ENCODE data around the gene PCNT. TPM values are rescaled to one million over a fixed set of nuclear protein-coding genes. Genes with fewer than 3 reads are reported as not detected.

The PCNT gene
- total and polyA plus RNA-seq, 4 donors, result 6.4 to 33.0 (median 26.2) TPM

GRCh38 chr21:46350981-46351380 is 27.0 kb downstream of the PCNT start:
- DNase-seq, result no peak
- intact Hi-C loops (cut with DNase I), result no loop called here
- Histone ChIP-seq H3K9me3 (ENCODE audit: control insufficient read depth, low read length) (no peaks in the 10 kb centered on the region), H3K36me3 (ENCODE audit: control insufficient read depth in 1 of 2, insufficient read depth in 2 of 2, low read length in 1 of 2) (peaks cover 0 to 19% of the 10 kb centered on the region in 2 donors), H3K4me1 (ENCODE audit: control insufficient read depth in 1 of 2, insufficient read depth in 2 of 2, low read length in 2 of 2) (no peaks in the 10 kb centered on the region), H3K27ac (ENCODE audit: low read depth in 1 of 2, low read length in 2 of 2) (no peak overlapping the region), H3K27me3 (ENCODE audit: control insufficient read depth in 1 of 2, insufficient read depth in 2 of 2, low read length in 1 of 2) (no peaks in the 10 kb centered on the region), H3K4me3 (ENCODE audit: low read length in 2 of 2) (no peak overlapping the region)
- ATAC-seq (ENCODE audit: low FRiP score), result no peak
- 88 to 91% methylated on average over 13 of the region's 13 CpGs for WGBS, 2 donors

GRCh38 chr21:46351476-46352163 is 27.7 kb downstream of the PCNT start:
- Histone ChIP-seq H3K4me1 (ENCODE audit: control insufficient read depth in 1 of 2, insufficient read depth in 2 of 2, low read length in 2 of 2) (no peaks in the 10 kb centered on the region), H3K27me3 (ENCODE audit: control insufficient read depth in 1 of 2, insufficient read depth in 2 of 2, low read length in 1 of 2) (no peaks in the 10 kb centered on the region), H3K36me3 (ENCODE audit: control insufficient read depth in 1 of 2, insufficient read depth in 2 of 2, low read length in 1 of 2) (peaks cover 0 to 16% of the 10 kb centered on the region in 2 donors), H3K4me3 (ENCODE audit: low read length in 2 of 2) (no peak overlapping the region), H3K9me3 (ENCODE audit: control insufficient read depth, low read length) (no peaks in the 10 kb centered on the region), H3K27ac (ENCODE audit: low read depth in 1 of 2, low read length in 2 of 2) (no peak overlapping the region)
- DNase-seq (no peak), ATAC-seq (ENCODE audit: low FRiP score) (no peak)
- intact Hi-C loops (cut with DNase I), result no loop called here
- 93 to 95% methylated on average over 11 of the region's 11 CpGs for WGBS, 2 donors

- WGBS, 2 donors, result 90 to 94% methylated on average over 10 to 11 of the region's 11 CpGs
- DNase-seq (no peak), ATAC-seq (ENCODE audit: low FRiP score) (no peak)
- intact Hi-C loops (cut with DNase I), result no loop called here
- no peaks in the 10 kb centered on the region for H3K27me3 ChIP-seq (ENCODE audit: control insufficient read depth in 1 of 2, insufficient read depth in 2 of 2, low read length in 1 of 2)
- H3K4me1 ChIP-seq (ENCODE audit: control insufficient read depth in 1 of 2, insufficient read depth in 2 of 2, low read length in 2 of 2), result no peaks in the 10 kb centered on the region
- no peak overlapping the region for H3K27ac ChIP-seq (ENCODE audit: low read depth in 1 of 2, low read length in 2 of 2)
- H3K36me3 ChIP-seq (ENCODE audit: control insufficient read depth in 1 of 2, insufficient read depth in 2 of 2, low read length in 1 of 2), result peaks cover 0 to 14% of the 10 kb centered on the region in 2 donors
- H3K4me3 ChIP-seq (ENCODE audit: low read length in 2 of 2), result no peak overlapping the region
- no peaks in the 10 kb centered on the region for H3K9me3 ChIP-seq (ENCODE audit: control insufficient read depth, low read length)
Observed at GRCh38 chr21:46352164-46352515, 28.2 kb downstream of the PCNT start.

- H3K27ac ChIP-seq (ENCODE audit: low read depth in 1 of 2, low read length in 2 of 2), result no peak overlapping the region
- H3K36me3 ChIP-seq (ENCODE audit: control insufficient read depth in 1 of 2, insufficient read depth in 2 of 2, low read length in 1 of 2), result peaks cover 0 to 14% of the 10 kb centered on the region in 2 donors
- no peaks in the 10 kb centered on the region for H3K9me3 ChIP-seq (ENCODE audit: control insufficient read depth, low read length)
- 88 to 94% methylated on average over 14 of the region's 14 CpGs for WGBS, 2 donors
- no peaks in the 10 kb centered on the region for H3K27me3 ChIP-seq (ENCODE audit: control insufficient read depth in 1 of 2, insufficient read depth in 2 of 2, low read length in 1 of 2)
- ATAC-seq (ENCODE audit: low FRiP score) (no peak), DNase-seq (no peak)
- H3K4me3 ChIP-seq (ENCODE audit: low read length in 2 of 2), result no peak overlapping the region
- intact Hi-C loops (cut with DNase I), result no loop called here
- no peaks in the 10 kb centered on the region for H3K4me1 ChIP-seq (ENCODE audit: control insufficient read depth in 1 of 2, insufficient read depth in 2 of 2, low read length in 2 of 2)
Observed at GRCh38 chr21:46352913-46353312, 29.0 kb downstream of the PCNT start.

- ATAC-seq (ENCODE audit: low FRiP score) (no peak), DNase-seq (no peak)
- Histone ChIP-seq H3K27me3 (ENCODE audit: control insufficient read depth in 1 of 2, insufficient read depth in 2 of 2, low read length in 1 of 2) (no peaks in the 10 kb centered on the region), H3K9me3 (ENCODE audit: control insufficient read depth, low read length) (no peaks in the 10 kb centered on the region), H3K4me3 (ENCODE audit: low read length in 2 of 2) (no peak overlapping the region), H3K4me1 (ENCODE audit: control insufficient read depth in 1 of 2, insufficient read depth in 2 of 2, low read length in 2 of 2) (no peaks in the 10 kb centered on the region), H3K27ac (ENCODE audit: low read depth in 1 of 2, low read length in 2 of 2) (no peak overlapping the region), H3K36me3 (ENCODE audit: control insufficient read depth in 1 of 2, insufficient read depth in 2 of 2, low read length in 1 of 2) (peaks cover 0 to 13% of the 10 kb centered on the region in 2 donors)
- intact Hi-C loops (cut with DNase I), result no loop called here
- WGBS, 2 donors, result 92 to 93% methylated on average over 16 of the region's 16 CpGs
Observed at GRCh38 chr21:46354046-46354445, 30.1 kb downstream of the PCNT start.

- Histone ChIP-seq H3K36me3 (ENCODE audit: control insufficient read depth in 1 of 2, insufficient read depth in 2 of 2, low read length in 1 of 2) (peaks cover 0 to 11% of the 10 kb centered on the region in 2 donors), H3K4me3 (ENCODE audit: low read length in 2 of 2) (no peak overlapping the region), H3K4me1 (ENCODE audit: control insufficient read depth in 1 of 2, insufficient read depth in 2 of 2, low read length in 2 of 2) (no peaks in the 10 kb centered on the region), H3K27ac (ENCODE audit: low read depth in 1 of 2, low read length in 2 of 2) (no peak overlapping the region), H3K9me3 (ENCODE audit: control insufficient read depth, low read length) (no peaks in the 10 kb centered on the region), H3K27me3 (ENCODE audit: control insufficient read depth in 1 of 2, insufficient read depth in 2 of 2, low read length in 1 of 2) (no peaks in the 10 kb centered on the region)
- intact Hi-C loops (cut with DNase I), result no loop called here
- WGBS, 2 donors, result 95 to 96% methylated on average over 13 of the region's 13 CpGs
- DNase-seq (no peak), ATAC-seq (ENCODE audit: low FRiP score) (no peak)
Observed at GRCh38 chr21:46354518-46354917, 30.6 kb downstream of the PCNT start.

- no peak overlapping the region for H3K27ac ChIP-seq (ENCODE audit: low read depth in 1 of 2, low read length in 2 of 2)
- DNase-seq, result no peak
- H3K27me3 ChIP-seq (ENCODE audit: control insufficient read depth in 1 of 2, insufficient read depth in 2 of 2, low read length in 1 of 2), result no peaks in the 10 kb centered on the region
- H3K4me1 ChIP-seq (ENCODE audit: control insufficient read depth in 1 of 2, insufficient read depth in 2 of 2, low read length in 2 of 2), result no peaks in the 10 kb centered on the region
- H3K36me3 ChIP-seq (ENCODE audit: control insufficient read depth in 1 of 2, insufficient read depth in 2 of 2, low read length in 1 of 2), result peaks cover 0 to 11% of the 10 kb centered on the region in 2 donors
- H3K9me3 ChIP-seq (ENCODE audit: control insufficient read depth, low read length), result no peaks in the 10 kb centered on the region
- intact Hi-C loops (cut with DNase I), result no loop called here
- no peak for ATAC-seq (ENCODE audit: low FRiP score)
- no peak overlapping the region for H3K4me3 ChIP-seq (ENCODE audit: low read length in 2 of 2)
- 92 to 95% methylated on average over 33 of the region's 33 CpGs for WGBS, 2 donors
Observed at GRCh38 chr21:46355161-46356004, 31.4 kb downstream of the PCNT start.

- no peaks in the 10 kb centered on the region for H3K9me3 ChIP-seq (ENCODE audit: control insufficient read depth, low read length)
- intact Hi-C loops (cut with DNase I), result no loop called here
- no peak overlapping the region for H3K27ac ChIP-seq (ENCODE audit: low read depth in 1 of 2, low read length in 2 of 2)
- 87 to 93% methylated on average over 13 of the region's 13 CpGs for WGBS, 2 donors
- no peaks in the 10 kb centered on the region for H3K27me3 ChIP-seq (ENCODE audit: control insufficient read depth in 1 of 2, insufficient read depth in 2 of 2, low read length in 1 of 2)
- H3K4me1 ChIP-seq (ENCODE audit: control insufficient read depth in 1 of 2, insufficient read depth in 2 of 2, low read length in 2 of 2), result no peaks in the 10 kb centered on the region
- ATAC-seq (ENCODE audit: low FRiP score) (no peak), DNase-seq (no peak)
- H3K36me3 ChIP-seq (ENCODE audit: control insufficient read depth in 1 of 2, insufficient read depth in 2 of 2, low read length in 1 of 2), result peaks cover 0 to 10% of the 10 kb centered on the region in 2 donors
- H3K4me3 ChIP-seq (ENCODE audit: low read length in 2 of 2), result no peak overlapping the region
Observed at GRCh38 chr21:46356005-46356338, 32.0 kb downstream of the PCNT start.

Data from aorta (tissue), 5 donors.